GM10266 (cell line): ENCODE data around the gene MAP3K20.

Experiments
- DNase-seq: peaks from one replicate; pipeline ENCODE4 v3.0.0; 2012; ENCODE audit errors: extremely low spot score
- CTCF ChIP-seq: IDR thresholded peaks from 2 replicates; pipeline ENCODE4 v1.5.1; 2012; ENCODE audit warnings: mild to moderate bottlenecking, low read depth; ENCODE audit not compliant: control insufficient read depth, insufficient read depth; ENCODE audit errors: missing control alignments

The MAP3K20 gene

GRCh38 chr2:173053043-173053699, 22.5 kb upstream of the MAP3K20 start:
- no peak for TF ChIP-seq CTCF
- DNase-seq, result no peak

DNA sequence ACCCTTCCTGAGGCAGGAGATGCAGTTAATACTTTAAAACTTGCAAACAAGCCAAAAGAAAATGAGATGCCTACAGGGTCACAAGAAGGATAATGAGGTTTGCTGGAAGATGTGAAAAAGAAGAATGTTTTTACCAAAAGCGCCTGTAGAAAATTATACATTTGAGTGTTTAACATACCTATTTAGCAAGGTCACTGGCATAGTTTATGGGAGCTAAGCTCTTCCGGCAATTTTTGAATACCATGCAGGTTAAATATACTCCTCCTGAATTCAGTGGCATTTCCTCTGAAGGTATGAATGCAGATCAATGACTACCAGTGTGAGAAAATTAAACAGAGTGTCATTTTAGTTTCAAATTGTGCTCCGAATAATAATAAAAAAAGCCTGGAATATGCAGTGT, 21.2 kb upstream of the MAP3K20 start:
- no peak for TF ChIP-seq CTCF
- no peak for DNase-seq

DNA sequence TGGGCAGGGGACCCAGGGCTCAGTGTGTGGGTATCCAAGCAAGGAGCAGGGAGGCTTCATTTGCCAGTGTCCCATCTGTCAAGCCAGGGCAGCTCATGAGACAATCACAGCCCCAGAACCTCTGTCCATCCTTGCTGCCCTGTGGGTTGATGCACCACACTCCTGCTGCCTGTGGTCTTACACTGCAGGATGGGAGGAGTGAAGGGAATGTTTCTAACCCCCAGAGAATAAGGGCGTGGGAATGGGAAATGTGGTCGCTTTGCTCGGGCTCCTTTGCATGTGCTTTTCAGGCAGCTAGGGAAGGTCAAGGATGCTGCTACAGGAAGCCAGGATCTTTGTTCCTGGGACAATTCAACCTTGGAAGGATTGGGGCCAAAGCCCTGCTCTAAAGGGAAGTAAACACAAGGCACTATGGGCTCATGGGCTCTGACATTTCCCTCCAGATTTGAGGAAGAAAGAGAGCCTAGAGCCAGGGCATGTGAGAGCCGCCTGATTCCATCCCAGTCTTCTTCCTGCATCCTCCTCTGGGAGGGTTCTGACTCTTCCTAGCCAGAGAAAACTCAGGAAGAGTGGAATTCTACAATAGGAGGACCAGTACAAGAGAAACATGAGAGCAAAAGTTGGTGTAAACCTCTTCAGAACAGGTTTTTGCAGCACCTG, 18.8 kb upstream of the MAP3K20 start:
- no peak for DNase-seq
- no peak for TF ChIP-seq CTCF

- DNase-seq, result no peak
- no peak for TF ChIP-seq CTCF
These were observed 17.5 kb upstream of the MAP3K20 start for GRCh38 chr2:173058097-173058496.

GRCh38 chr2:173058673-173059072, 17.0 kb upstream of the MAP3K20 start:
- TF ChIP-seq CTCF, result no peak
- DNase-seq, result no peak

DNA sequence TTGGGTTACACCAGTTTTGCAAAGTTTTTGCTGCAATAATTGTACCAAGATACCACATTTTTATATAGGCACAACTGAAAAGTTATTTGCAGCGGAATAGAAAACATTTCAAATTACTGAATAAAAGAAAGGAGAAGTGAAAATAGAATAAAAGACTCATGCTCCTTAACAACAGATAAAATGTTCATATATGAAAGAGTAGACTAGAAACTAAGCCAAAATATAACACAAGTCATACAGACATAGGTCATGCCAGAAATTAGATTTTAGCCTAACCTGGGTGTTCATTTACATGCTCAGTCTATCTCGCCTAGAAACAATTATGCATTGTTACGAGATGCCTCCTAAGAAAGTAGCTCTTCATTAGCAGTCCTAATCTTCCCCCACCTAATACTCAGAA, 16.4 kb upstream of the MAP3K20 start:
- DNase-seq, result no peak
- no peak for TF ChIP-seq CTCF

DNA sequence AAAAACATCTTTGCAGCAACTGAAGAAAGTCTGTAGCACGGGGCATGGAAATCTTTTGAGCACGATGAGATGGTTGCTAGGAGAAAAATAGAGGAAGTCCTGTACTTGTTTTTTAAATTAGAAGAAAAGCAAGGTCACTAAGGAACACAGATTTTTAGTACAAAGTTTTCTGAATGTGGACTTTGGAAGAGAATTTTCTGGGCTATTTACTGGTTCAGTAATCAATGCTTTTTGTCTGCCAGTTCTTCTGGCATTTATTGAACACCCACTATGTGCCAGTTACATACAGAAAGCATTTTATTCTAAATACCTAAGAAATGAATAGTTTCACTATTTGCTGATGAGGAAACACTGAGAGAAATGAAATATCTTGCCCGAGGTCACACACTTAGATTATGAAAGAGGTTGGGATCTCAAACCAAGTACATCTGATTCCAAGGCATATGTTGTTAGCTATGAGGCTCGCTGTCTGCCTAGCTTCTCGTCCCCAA, 15.6 kb upstream of the MAP3K20 start:
- DNase-seq, result no peak

More for the DNA sequence above, 15.6 kb upstream of the MAP3K20 start:
- TF ChIP-seq CTCF, result no peak
